CD14-positive monocyte (primary cell): Measurements from ENCODE around the gene CCL20. TPM values are rescaled to one million over a fixed set of nuclear protein-coding genes. Genes with fewer than 3 reads are reported as not detected.
A peak's percentile ranks its signal among the peaks of the same experiment; 100 is the strongest.

Source experiments
- DNase-seq, 3 donors: peaks; one replicate each; pipeline ENCODE4 v3.0.0-alpha.2; 2011 to 2022
- H2AFZ ChIP-seq: 2 replicates; pipeline ENCODE4 v1.6.0; 2012; ENCODE audit warnings: mild to moderate bottlenecking, low read depth, low read length, inconsistent platforms; ENCODE audit not compliant: insufficient read depth, poor library complexity, severe bottlenecking
- H3K27ac ChIP-seq, 2 donors: 1 replicate in 1 of 2; 2 replicates in 1 of 2; pipeline ENCODE4 v1.5.1; 2012 to 2013; ENCODE audit warnings: low read length in 2 of 2, control low read depth in 1 of 2, inconsistent platforms in 1 of 2, low read depth in 1 of 2, mild to moderate bottlenecking in 1 of 2
- H3K27me3 ChIP-seq, 2 donors: one replicate each; pipeline versions ENCODE4 v1.6.0 to v1.6.1; 2011 to 2013; ENCODE audit warnings: low read length in 2 of 2; ENCODE audit not compliant: control insufficient read depth in 2 of 2, insufficient read depth in 2 of 2
- H3K36me3 ChIP-seq, 2 donors: replicated peaks in 1 of 2; 1 replicate in 1 of 2; 2 replicates in 1 of 2; pipeline versions ENCODE4 v1.5.1 to v1.6.1; 2012 to 2013; ENCODE audit warnings: low read length in 2 of 2, control low read depth in 1 of 2, inconsistent platforms in 1 of 2, mild to moderate bottlenecking in 1 of 2; ENCODE audit not compliant: insufficient read depth in 2 of 2, control insufficient read depth in 1 of 2
- H3K4me1 ChIP-seq, 2 donors: 1 replicate in 1 of 2; 2 replicates in 1 of 2; pipeline versions ENCODE4 v1.5.1 to v1.6.1; 2012 to 2013; ENCODE audit warnings: low read length in 2 of 2, control low read depth in 1 of 2, inconsistent platforms in 1 of 2, mild to moderate bottlenecking in 1 of 2, moderate library complexity in 1 of 2; ENCODE audit not compliant: insufficient read depth in 2 of 2, control insufficient read depth in 1 of 2
- H3K4me2 ChIP-seq: replicated peaks from 2 replicates; pipeline ENCODE3; 2012; ENCODE audit warnings: low read length, moderate library complexity, mild to moderate bottlenecking; ENCODE audit not compliant: poor library complexity, severe bottlenecking; ENCODE audit errors: extremely low read depth
- H3K4me3 ChIP-seq, 3 experiments: fragments of 200-600 bp in 1 of 3; sonication (generic) in 1 of 3; replicated peaks in 1 of 3; 1 replicate in 2 of 3; 2 replicates in 1 of 3; pipeline ENCODE4 v1.5.1; 2011 to 2013; ENCODE audit warnings: low read length in 3 of 3, mild to moderate bottlenecking in 3 of 3, control low read depth in 2 of 3, low read depth in 2 of 3, inconsistent platforms in 1 of 3, moderate library complexity in 1 of 3
- H3K79me2 ChIP-seq: 2 replicates; pipeline ENCODE4 v1.6.0; 2012; ENCODE audit warnings: mild to moderate bottlenecking, control low read depth, inconsistent platforms, low read length, moderate library complexity; ENCODE audit not compliant: insufficient read depth
- H3K9ac ChIP-seq: 2 replicates; pipeline ENCODE4 v1.6.0; 2017; ENCODE audit warnings: low read length, mild to moderate bottlenecking; ENCODE audit not compliant: insufficient read depth, poor library complexity, severe bottlenecking
- H3K9me3 ChIP-seq, 2 donors: replicated peaks in 1 of 2; 1 replicate in 1 of 2; 2 replicates in 1 of 2; pipeline versions ENCODE4 v1.5.1 to v1.6.1; 2012 to 2013; ENCODE audit warnings: low read length in 2 of 2, control low read depth in 1 of 2; ENCODE audit not compliant: control insufficient read depth in 1 of 2, insufficient read depth in 1 of 2
- H4K20me1 ChIP-seq: 2 replicates; pipeline ENCODE4 v1.6.0; 2012; ENCODE audit warnings: mild to moderate bottlenecking, low read length, control low read depth, moderate library complexity; ENCODE audit not compliant: insufficient read depth
- H3K27ac Mint-ChIP-seq, 7 donors: one replicate each; pipeline ENCODE4 v1.8.0; 2020; ENCODE audit warnings: mild to moderate bottlenecking in 7 of 7, mixed read lengths in 7 of 7, moderate library complexity in 6 of 7, inconsistent platforms in 2 of 7
- H3K27me3 Mint-ChIP-seq, 3 donors: one replicate each; pipeline ENCODE4 v1.8.0; 2021 to 2022; ENCODE audit warnings: low read depth in 3 of 3, mild to moderate bottlenecking in 3 of 3, mixed read lengths in 3 of 3, moderate library complexity in 3 of 3, inconsistent platforms in 1 of 3
- H3K36me3 Mint-ChIP-seq, 2 donors: one replicate each; pipeline ENCODE4 v1.8.0; 2020; ENCODE audit warnings: mixed read lengths in 2 of 2, inconsistent platforms in 1 of 2, mild to moderate bottlenecking in 1 of 2
- H3K4me1 Mint-ChIP-seq: one replicate; pipeline ENCODE4 v1.8.0; 2020; ENCODE audit warnings: mild to moderate bottlenecking, mixed read lengths
- H3K4me3 Mint-ChIP-seq, 2 donors: one replicate each; pipeline ENCODE4 v1.8.0; 2020; ENCODE audit warnings: mild to moderate bottlenecking in 2 of 2, mixed read lengths in 2 of 2, moderate library complexity in 1 of 2
- H3K9me3 Mint-ChIP-seq, 7 donors: one replicate each; pipeline ENCODE4 v1.8.0; 2020 to 2022; ENCODE audit warnings: mixed read lengths in 7 of 7, mild to moderate bottlenecking in 6 of 7, moderate library complexity in 6 of 7, inconsistent platforms in 2 of 7
- CTCF ChIP-seq: fragments of 200-600 bp; IDR thresholded peaks from one replicate; pipeline ENCODE4 v1.8.0; 2022; ENCODE audit warnings: antibody characterized with exemption, mild to moderate bottlenecking
- WGBS: methylation state at CpG from one replicate; pipeline ENCODE4 v1.1.5; 2013; ENCODE audit warnings: missing lambda C conversion rate; ENCODE audit not compliant: insufficient coverage; 5-methylcytosine and 5-hydroxymethylcytosine counted together
- intact Hi-C, 2 donors: fragments of 100-400 bp; cut with micrococcal nuclease; formaldehyde crosslinking; loops; one replicate each; pipeline versions ENCODE4 v1.15.0 to v1.15.1; 2023
- polyA plus RNA-seq, 3 donors: library from polyadenylated mRNA; depleted of rRNA in 1 of 3; unstranded in 2 of 3; stranded (reverse) in 1 of 3; fragments of 300-500 nt in 2 of 3; fragments of >200 nt in 1 of 3; fragmentation: Illumina TruSeq in 2 of 3; gene quantifications; 1 replicate in 2 of 3; 2 replicates in 1 of 3; pipeline ENCODE4 v1.2.3, GENCODE V29; 2012 to 2021

CCL20 gene
- polyA plus RNA-seq, 3 donors, result 0.47 to 6.2 TPM; not detected in 1

GRCh38 chr2:227853204-227853629 is 39.6 kb downstream of the CCL20 start:
- H3K79me2 ChIP-seq, result no peaks in the 10 kb centered on the region
- H3K27me3 ChIP-seq, result peaks cover 2 to 11% of the 10 kb centered on the region in 2 donors
- H2AFZ ChIP-seq, result no peak overlapping the region
- no peak for DNase-seq
- H3K27ac ChIP-seq, result no peak overlapping the region
- H3K4me1 ChIP-seq, result peaks cover 5 to 7% of the 10 kb centered on the region in 2 donors
- no peak overlapping the region for H3K4me3 ChIP-seq
- intact Hi-C loops, result loop anchor here in 1 of 2 donors (10.0 kb wide), 1 partner anchor 68 kb away; no protein-coding TSS in a partner anchor
- H3K4me2 ChIP-seq, result no peak overlapping the region
- no peak for TF ChIP-seq CTCF
- Mint-ChIP-seq H3K4me3 (no peak overlapping the region), H3K27ac (no peak overlapping the region), H3K4me1 (peaks cover 8% of the 10 kb centered on the region), H3K27me3 (peaks cover 11 to 21% (median 17%) of the 10 kb centered on the region in 3 donors), H3K9me3 (peaks cover 0 to 2% (median 0%) of the 10 kb centered on the region in 7 donors), H3K36me3 (no peaks in the 10 kb centered on the region)
- no peaks in the 10 kb centered on the region for H4K20me1 ChIP-seq
- H3K9me3 ChIP-seq, result no peaks in the 10 kb centered on the region
- 88% methylated on average over 3 of the region's 4 CpGs for WGBS
- H3K9ac ChIP-seq, result no peak overlapping the region
- H3K36me3 ChIP-seq, result no peaks in the 10 kb centered on the region

GRCh38 chr2:227853765-227854271 is 40.2 kb downstream of the CCL20 start:
- no peaks in the 10 kb centered on the region for H4K20me1 ChIP-seq
- Mint-ChIP-seq H3K27ac (peak overlapping the region in 1 of 7 donors; percentile 29), H3K4me1 (peaks cover 8% of the 10 kb centered on the region), H3K4me3 (no peak overlapping the region), H3K36me3 (no peaks in the 10 kb centered on the region), H3K27me3 (peaks cover 11 to 21% (median 17%) of the 10 kb centered on the region in 3 donors), H3K9me3 (peaks cover 0 to 2% (median 0%) of the 10 kb centered on the region in 7 donors)
- H3K79me2 ChIP-seq, result no peaks in the 10 kb centered on the region
- H3K9ac ChIP-seq, result no peak overlapping the region
- no peak overlapping the region for H3K4me2 ChIP-seq
- no peaks in the 10 kb centered on the region for H3K9me3 ChIP-seq
- no peak for DNase-seq
- peaks cover 5 to 7% of the 10 kb centered on the region in 2 donors for H3K4me1 ChIP-seq
- no peak for TF ChIP-seq CTCF
- intact Hi-C loops, result loop anchor here in 1 of 2 donors (10.0 kb wide), 1 partner anchor 69 kb away; no protein-coding TSS in a partner anchor
- H3K27ac ChIP-seq, result no peak overlapping the region
- H2AFZ ChIP-seq, result no peak overlapping the region
- 87% methylated on average over 4 of the region's 6 CpGs for WGBS
- no peaks in the 10 kb centered on the region for H3K36me3 ChIP-seq
- H3K4me3 ChIP-seq, result no peak overlapping the region
- peaks cover 2 to 11% of the 10 kb centered on the region in 2 donors for H3K27me3 ChIP-seq
